ENCODE data around the gene FOXP4.

FOXP4 gene

DNA sequence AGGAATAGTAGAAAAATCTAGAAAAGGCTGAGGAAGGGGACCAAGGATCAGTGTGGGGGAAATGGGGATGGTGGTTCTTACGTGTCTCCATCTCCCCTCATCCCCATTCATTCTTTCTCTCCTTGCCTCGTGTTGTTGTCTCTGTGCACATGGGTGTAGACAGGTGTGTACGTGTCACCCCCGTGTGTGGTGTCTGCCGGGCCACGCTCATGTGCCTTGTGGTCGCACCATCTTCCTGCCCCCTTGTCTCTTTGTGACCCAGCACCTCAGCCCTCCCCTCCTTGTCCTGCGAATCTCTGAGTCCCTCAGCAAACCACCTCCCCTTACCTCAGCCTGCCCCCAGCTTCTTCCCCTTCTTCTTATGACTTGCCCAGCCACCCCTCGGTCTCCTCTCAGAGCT, 39.4 kb downstream of the FOXP4 start:
- no peak for DNase-seq

DNA sequence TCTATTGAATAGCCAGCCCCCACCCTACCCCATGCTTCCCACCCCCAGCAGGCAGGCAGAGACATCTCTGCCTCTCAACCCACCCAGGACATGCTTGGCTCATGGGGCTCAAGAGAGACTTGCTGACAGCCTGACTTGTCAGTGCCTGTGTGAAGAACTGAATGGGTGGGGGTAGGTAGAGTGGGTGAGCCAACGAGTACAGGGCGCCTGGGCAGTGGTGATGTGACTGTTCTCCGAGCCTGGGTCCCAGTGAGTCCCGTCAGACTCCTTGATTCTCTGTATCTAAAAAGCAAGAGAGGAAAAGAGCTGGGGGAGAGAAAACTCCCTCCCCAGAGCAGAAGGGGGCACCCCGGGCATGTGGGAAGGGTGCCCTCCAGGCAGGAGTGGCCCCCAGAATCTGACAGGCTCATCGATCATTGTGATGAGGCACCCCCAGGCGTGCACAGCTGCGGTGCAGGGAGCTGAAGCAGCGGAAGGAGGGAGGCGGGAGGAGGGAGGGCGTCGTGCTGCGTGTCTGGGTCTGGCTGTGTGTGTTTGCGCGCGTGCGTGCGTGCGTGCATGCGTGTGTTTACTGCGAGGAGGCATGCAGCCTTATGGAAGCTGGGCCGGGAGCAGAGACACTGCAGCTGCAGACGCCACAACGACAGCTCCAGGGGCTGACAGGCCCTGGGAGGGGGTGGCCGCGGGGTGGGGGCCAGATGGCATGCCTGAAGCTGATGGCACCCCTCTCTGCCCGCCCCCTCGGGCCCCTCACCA, 40.2 kb downstream of the FOXP4 start:
- no peak for DNase-seq

DNA sequence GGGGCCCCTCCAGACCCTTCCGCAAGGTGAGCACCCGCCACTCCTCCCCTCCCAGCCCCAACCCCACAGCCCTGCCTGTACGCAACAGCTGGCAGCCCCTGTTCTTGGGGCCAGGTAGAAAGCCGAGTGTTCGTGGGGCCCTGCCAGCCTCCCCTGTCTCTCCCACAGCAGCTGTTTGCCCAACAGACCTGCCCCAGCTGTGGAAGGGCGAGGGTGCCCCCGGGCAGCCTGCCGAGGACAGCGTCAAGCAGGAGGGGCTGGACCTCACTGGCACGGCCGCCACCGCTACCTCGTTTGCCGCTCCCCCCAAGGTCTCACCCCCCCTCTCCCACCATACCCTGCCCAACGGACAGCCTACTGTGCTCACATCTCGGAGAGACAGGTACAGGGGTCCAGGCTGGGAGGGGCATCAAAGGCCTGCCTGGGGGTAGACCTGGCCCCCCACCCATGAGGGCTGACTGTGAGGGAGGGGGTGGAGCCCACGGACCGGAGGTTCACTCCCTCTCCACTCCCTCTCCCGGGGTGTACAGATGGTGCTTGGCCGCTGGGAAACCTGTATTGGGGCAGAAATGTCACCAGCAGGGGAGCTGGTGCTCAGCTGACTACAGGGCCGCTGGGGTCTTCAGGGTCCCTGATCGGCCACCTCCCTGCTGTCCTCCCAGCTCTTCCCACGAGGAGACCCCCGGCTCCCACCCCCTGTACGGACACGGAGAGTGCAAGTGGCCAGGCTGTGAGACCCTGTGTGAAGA, 41.1 kb downstream of the FOXP4 start:
- no peak for DNase-seq

DNA sequence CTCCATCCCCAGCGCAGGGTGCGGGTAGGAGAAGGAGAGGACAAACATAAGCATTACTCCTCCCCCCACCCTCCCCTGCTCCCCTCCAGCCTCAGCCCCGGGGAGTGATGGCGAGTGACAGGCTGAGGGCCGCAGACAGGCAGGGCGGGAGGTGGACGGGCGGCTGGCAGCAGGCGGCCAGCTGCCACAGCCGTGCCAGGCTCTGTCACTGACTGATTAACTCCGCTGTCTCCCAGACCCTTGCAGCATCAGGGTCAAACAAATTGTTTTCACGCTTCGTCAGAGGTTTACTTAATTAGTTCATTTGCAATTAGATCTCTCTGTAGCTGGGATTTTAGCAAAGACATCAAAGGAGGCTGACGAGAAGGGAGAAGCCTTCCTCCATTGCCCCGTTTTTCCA, 41.9 kb downstream of the FOXP4 start:
- no peak for DNase-seq

DNA sequence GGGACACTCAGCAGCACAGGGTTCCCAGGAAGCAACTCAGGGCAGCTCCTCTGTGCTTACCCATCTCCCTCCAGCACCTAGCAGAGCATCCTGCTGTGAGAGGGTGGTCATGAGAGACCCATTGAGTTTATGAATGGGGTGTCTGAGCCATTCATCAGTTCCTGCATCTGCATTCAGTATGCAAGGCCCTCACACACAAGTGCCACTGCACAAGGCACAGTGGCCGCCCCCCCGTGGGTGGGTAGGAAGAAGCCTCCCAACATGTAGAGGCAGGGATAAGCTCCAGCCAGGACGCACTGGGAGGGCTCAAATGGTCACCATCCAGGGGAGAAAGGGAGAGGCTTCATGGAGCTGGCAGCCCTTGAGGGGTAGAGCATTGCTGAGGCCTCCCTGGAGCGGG, 43.0 kb downstream of the FOXP4 start:
- no peak for DNase-seq

DNA sequence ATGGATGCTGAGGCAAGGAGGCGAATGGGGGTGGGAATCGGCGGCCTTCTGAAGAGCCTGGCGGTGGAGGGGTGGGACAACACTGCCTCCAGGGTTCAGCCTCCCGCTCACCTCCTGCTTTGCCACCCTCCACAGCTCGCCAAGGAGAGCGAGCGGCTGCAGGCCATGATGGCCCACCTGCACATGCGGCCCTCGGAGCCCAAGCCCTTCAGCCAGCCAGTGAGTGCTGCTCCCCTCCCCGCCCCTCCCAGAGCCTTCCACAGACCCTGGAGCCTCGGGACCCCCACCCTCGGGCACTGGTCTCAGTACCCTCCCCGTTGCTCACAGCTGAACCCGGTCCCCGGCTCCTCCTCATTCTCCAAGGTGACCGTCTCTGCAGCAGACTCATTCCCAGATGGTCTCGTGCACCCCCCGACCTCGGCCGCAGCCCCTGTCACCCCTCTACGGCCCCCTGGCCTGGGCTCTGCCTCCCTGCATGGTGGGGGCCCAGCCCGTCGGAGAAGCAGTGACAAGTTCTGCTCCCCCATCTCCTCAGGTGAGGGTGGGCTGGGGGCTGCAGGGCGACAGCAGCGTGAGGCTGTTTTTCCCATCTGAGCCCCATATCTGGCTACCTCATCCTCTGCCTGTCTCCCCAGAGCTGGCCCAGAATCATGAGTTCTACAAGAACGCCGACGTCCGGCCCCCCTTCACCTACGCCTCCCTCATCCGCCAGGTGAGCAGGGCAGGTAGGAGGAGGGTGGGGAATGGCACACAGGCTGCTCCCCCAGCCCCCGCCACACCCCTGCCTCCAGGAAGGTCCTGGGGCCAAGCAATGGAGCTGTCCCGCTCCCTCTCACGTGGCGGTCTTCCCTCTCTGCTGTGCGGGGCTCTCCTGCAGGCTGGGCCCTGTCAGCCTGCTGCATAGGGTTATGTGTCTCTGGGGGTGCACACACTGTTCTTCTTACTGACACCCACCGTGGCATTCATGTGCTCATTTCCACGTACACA, 43.7 kb downstream of the FOXP4 start:
- DNase-seq, result no peak

DNA sequence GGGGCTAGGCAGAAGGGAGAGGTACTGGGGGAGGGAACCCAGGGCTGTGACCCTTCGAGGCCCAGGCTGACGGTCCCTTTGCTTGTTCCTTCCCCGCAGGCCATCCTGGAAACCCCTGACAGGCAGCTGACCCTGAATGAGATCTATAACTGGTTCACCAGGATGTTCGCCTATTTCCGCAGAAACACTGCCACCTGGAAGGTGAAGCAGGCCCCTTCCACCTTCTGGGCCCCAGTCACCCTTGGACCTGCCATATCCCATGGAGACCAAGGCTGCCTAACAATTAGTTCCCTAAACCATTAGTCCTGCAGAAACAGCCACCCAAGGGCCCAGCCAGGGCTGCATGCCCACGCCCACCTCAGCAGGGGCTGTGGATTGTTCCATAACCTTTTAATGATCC, 44.9 kb downstream of the FOXP4 start:
- DNase-seq, result no peak

DNA sequence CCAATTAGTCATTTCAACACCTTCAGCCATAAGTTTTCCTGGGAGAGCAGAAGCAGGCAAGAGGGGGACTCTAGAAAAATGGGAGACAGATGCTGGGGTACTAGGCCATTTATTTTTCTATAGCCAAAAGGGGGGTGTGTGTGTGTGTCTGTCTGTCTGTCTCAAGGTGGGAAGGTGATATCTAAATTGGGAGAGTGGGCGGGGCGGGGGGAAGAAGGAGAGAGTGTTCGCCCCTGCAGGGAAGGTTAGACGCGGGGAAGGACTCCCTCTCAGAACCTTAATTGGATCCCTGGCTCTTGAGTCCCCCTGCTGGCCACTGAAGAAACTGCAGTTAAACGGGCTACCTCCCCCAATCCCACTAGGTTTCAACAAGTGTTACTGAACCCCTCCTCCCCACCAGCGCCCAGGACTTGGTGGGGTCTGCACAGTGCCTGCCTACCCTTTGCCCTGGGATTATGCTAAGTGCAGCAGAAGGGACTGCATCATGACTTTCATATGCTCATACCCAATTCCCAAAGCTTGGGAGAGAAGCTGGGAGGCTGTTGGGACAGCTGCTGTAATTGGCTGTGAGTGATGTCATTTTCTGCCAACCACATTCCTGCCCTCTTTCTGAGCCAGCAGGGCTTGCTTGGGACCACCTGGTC, 45.8 kb downstream of the FOXP4 start:
- DNase-seq, result peak; percentile 72

DNA sequence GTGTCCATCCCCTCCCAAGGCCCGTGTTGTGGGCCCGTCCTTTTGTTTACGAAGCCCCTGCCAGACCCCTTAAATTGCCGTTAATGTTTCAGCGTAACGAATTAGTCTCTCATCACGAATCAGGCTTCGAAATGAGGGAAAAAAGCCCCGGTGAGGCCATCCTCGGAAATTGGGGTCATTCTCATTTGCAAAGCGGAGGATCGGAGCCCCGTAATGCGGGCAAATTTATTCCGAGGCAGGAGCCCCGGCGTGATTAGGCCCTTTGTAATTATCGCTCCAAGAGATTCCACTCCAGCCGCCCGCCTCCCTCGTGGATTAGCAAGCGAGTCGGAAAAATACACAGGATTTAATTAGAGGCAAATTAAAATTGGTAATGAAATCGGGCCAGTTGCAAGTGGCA, 47.2 kb downstream of the FOXP4 start:
- no peak for DNase-seq

DNA sequence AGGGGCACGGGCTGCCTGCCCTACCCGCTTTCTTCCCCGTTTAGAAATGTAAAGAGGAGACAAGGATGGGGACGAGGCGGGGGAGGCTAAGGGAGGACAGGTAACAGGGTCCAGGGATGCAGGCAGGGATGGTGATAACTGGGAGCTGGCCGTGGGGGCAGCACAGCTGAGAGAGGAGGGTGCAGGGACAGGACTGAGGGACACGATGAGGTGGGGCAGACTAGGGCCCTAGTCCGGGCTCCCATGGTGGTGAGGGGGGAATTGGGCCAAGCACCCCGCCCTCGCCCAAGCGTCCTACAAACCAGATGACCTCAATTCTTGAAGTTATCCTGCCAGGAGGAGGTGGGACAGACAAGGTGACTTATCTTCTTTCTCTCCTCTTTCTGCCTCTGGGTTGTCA, 47.7 kb downstream of the FOXP4 start:
- no peak for DNase-seq

DNA sequence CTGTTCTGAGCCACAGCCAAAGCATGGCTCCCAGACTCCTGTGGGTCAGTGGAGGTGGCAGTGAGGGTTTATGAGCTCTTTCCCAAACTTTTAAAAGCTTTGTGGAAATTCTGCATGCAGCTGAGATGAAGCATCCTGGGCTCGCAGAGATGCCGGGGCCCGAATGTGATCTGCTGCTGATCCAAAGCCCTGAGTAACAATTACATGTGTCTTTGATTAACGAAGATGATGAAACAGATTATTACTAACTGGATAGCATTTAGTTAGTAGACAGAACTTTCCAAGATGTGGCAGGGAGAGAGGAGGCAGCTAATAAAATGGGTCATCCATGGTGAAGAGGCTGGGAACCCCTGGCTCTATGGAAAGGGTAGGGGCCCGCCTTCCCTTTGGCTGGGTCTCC, 48.1 kb downstream of the FOXP4 start:
- no peak for DNase-seq

DNA sequence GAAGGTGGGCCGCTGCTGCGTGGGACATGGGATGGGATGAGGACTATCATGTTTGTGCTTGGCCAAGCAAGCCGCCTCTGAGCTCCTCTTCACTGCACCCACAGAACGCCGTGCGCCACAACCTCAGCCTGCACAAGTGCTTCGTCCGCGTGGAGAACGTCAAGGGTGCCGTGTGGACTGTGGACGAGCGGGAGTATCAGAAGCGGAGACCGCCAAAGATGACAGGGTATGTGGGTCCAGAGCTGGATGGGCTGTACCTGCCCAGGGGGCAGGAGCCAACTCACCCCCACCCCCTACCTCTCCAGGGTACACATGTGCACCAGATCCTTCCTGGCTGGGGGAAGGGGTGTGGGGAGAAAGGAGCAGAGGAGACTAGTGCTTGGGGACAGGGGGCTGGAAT, 48.6 kb downstream of the FOXP4 start:
- DNase-seq, result no peak

DNA sequence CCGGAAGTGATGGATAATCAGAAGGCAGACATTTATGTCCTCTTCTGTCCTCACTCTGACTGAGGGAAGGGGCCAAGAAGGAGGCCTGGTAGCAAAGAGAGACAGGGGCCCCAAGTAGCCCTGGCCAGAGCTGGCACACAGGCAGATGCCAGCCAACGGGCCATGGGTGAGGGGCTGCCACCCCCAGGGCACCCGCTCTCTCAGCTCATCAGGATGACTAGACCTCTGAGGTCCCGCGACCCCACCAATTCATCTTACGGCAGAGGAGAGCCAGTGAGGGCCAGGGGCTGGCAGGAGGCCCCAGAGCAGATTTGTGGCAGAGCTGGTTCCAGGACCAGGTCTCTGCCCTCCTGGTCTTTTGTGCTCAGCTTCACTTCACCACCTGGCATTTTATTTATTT, 49.0 kb downstream of the FOXP4 start:
- no peak for DNase-seq

DNA sequence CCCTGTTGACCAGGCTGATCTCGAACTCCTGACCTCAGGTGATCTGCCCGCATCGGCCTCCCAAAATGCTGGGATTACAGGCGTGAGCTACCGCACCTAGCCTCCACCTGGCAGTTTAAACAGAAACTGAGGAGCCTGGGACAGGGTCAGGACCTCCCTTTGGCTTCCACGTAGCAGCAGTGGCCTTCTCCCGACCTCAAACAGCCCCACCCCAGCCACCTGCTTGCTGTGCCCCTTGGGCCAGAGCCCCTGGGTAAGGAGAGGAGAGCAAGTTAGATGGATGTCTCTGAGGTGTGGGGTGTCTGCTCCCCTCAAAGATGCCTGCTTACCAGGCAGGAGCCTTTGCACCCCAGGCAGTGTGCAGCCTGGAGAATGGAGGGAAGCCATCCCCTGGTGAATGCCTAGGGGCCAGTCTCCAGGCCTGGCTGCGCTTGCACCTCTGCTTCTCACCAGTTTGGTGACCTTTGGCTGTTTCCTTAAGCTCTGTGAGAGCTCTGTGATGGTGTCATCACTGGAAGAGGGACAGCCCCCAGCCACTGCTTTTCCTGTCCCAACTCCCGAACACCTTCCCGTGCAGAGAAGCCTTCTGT, 50.0 kb downstream of the FOXP4 start:
- no peak for DNase-seq

DNA sequence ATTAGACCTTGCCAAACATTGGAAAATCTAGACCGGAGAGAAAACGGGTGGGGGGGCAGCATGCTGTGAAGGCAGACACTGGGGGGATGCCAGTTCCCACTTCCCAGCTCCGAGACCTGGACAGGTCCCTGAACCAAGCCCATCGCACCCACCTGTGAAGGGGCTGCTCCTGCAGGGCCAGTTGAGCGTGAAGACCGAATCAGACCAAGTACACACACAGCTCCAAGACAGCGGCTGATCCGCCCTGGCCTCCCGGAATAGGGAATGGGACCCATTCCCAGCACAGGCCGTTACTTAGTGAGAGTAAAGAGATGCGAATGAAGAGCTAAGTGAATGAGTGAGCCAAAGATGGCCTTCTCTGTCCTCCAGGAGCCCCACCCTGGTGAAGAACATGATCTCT, 50.6 kb downstream of the FOXP4 start:
- DNase-seq, result no peak

DNA sequence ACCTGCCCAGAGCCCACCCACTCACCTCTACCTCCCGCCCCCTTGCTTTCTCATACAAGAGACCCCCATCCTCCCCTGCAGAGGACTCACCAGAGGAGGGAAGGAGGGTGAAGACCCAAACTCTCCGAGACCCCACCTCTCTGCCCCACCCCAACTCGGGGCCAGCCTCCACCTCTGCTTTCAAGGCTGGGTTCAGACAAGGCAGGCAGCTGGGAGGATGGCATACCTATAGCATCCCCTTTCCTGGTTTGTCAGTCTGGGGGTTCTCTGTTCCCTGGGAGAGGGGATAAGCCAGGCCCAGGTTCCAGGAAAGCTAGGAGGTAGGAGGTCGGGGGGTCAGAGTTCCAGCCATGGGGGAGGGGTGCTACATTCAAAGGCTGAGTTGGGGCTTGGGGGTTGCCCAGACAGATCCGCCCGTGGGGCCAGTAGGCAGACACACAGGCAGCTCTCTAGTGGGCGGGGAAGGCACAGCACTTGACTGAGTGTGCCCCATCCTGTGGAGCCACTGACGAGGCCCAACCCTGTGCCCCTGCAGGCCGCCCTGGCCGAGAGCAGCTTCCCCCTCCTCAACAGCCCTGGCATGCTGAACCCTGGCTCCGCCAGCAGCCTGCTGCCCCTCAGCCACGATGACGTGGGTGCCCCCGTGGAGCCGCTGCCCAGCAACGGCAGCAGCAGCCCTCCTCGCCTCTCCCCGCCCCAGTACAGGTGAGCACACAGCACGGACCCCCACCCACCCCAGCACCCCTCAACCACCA, 51.2 kb downstream of the FOXP4 start:
- no peak for DNase-seq

DNA sequence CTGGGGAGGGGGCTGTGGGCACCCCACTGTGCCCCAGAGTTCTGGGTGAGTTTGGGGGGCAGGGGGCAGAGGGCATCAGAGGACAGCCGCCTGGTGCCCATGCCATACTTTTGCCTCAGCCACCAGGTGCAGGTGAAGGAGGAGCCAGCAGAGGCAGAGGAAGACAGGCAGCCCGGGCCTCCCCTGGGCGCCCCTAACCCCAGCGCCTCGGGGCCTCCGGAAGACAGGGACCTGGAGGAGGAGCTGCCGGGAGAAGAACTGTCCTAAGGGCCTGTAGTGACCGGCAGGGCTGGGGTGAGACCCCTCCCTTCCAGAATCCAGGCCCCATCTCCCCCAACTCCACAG, 52.5 kb downstream of the FOXP4 start:
- DNase-seq, result no peak

DNA sequence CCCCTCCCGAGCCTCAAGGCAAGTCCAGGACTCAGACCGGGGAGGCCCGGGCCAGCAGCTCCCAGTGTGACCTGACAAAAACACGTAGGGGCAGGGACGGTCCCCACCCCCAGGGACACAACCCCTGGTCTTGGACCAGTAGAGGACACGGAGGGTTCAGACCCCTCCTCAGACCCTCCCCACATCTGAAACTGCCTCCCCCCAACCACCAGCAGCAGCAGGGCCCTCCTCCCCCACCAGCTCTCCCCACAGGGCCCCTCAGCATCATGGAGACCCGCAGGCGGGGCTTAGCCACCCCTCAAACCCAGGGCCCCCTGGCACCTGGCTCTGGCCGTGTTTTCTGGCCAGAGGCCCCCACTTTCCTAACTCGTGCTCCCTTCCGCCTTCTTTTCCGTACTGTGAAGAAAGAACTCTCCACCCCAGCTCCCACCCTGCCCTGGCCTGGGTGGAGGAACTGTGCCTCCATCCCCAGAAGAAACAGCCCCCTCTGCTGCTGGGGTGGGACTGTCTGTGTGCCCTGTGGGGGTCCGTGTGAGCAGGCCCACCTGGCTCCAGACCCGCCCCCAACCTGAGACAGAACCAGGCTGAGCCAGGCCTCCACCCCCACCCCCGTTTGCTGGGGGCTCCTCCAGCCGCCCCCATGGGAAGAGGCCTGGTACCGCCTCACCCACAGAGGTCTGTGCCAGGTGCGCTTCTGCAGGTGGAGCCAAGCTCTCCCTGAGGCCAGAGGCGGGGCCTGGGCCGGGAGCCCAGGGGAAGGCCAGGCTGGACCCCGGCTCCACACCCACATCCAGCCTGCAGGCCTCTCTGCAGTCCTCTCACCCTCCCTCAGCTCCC, 53.1 kb downstream of the FOXP4 start:
- no peak for DNase-seq

DNA sequence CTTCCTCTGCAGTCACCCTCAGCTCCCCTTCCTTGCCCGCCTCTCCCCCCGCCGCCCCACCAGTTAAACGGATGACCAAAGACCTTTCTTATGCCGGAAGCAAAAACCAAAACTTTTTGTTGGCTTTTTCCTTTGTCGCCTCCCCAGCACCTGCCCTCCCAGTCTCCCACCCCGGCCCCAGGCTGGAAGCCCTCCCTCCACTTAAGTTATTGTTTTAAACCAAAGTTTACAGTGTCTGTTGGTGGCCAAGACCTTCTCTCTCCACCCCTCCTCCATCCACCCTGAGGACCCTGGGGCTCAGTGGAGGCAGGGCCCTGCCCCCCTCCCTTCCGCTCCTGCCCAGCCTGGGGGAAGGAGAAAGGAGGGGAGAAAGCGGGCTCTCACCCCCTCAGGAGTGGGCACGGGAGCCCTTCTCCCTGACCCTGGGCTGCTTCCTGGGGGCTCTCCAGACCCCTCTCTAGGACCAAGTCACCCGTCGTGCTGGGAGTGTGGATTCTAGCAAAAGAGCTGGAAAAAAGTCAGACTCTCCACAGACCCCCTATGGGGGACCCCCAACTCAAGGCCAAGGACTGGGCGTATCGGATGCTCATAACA, 53.8 kb downstream of the FOXP4 start:
- no peak for DNase-seq

DNA sequence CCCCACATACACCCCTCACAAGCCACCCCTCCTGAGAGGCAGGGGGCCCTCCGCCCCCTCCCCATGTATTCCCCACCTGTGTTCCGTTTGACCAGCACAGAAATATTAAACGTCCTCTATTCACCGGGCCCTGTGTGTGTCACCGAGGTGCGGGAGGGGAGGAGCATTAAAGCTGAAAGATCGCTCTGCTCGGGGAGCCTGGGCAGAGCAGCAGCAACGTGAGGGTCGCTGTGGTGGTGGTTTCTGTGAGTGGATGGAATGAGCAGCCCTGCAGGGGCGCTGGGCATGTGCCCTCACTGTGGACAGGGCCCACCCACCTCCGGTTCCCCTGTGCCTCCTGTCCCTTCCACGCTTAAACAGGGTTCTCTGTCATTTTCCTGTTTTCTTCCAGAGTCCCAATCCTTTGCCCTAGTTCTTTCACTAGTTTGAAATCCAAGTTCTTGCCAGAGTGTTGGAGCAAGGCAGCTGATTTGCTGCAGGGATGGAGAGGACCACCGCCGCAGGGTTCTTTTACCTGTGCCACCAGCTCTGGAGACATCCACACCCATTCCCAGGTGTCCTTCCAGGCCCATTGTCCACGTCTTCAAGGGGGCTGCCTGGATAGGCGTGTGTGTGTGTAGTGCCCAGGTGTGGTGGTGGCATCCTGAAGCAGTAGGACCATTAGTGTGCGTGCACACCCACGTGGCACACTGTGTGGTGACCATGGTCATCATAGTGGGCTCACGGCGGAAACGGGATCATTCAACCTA, 54.5 kb downstream of the FOXP4 start:
- no peak for DNase-seq

All from effector CD8-positive, alpha-beta T cell (primary cell).